Omental fat pad (tissue), 4 donors: ENCODE data around the gene RAE1. TPM values are rescaled to one million over a fixed set of nuclear protein-coding genes. Genes with fewer than 3 reads are reported as not detected.

Experiments
- ATAC-seq: fragments of 150-250 bp; one replicate; pipeline ENCODE4 v1.9.1; 2016; ENCODE audit warnings: mild to moderate bottlenecking, moderate library complexity; ENCODE audit not compliant: low FRiP score
- DNase-seq: peaks from one replicate; pipeline ENCODE4 v3.0.0-alpha.2; 2019; ENCODE audit warnings: low spot score
- total RNA-seq, 4 donors: library from RNA; depleted of rRNA; stranded (reverse); fragments of >200 nt; gene quantifications; one replicate each; pipeline ENCODE4 v1.1.0, GENCODE V29; 2016
- TF ChIP-seq, protein P1 (sequence below), 3 donors: fragments of 450-650 bp; IDR thresholded peaks; one replicate each; pipeline ENCODE4 v1.5.1; 2016 to 2017; ENCODE audit warnings: antibody characterized with exemption in 3 of 3, mild to moderate bottlenecking in 3 of 3, moderate library complexity in 2 of 3

Gene RAE1
- total RNA-seq, 4 donors from 2014 or later, result 13.9 to 32.9 (median 17.2) TPM

DNA sequence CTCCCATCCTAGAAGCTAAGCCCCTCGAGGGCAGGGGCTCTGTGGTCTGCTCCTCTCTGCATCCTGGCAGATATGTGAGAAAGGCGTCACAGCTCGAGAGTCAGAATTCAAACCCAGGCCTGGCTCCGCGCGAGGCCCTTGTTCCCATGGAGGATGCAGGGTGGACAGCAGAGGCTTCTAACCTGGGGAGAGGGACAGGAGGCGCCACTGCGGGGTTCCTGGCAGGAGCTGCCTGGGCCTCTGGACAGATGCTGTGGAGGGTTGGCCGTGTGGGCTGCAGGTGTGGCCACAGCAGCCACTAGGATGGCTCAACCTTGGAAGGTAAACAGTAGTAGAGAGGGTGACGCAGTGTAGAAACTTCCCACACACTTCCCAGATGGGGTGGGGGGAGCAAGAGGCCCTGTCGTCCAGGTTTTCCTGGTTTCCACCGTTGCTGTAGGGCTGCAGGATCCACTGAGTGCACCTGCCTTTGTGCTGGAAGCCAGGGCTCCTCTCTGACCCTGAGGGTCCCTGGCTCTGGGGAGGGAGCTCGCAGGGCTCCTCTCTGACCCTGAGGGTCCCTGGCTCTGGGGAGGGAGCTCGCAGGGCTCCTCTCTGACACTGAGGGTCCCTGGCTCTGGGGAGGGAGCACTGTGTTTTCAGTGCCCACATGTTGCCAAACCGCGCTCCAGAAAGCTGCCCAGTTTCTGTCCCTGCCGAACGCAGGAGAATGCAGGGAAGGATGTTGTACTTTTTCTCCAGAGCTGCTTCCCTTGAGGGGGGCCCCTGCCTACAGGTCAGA is 54.4 kb downstream of the RAE1 start:
- TF ChIP-seq, protein P1, sequence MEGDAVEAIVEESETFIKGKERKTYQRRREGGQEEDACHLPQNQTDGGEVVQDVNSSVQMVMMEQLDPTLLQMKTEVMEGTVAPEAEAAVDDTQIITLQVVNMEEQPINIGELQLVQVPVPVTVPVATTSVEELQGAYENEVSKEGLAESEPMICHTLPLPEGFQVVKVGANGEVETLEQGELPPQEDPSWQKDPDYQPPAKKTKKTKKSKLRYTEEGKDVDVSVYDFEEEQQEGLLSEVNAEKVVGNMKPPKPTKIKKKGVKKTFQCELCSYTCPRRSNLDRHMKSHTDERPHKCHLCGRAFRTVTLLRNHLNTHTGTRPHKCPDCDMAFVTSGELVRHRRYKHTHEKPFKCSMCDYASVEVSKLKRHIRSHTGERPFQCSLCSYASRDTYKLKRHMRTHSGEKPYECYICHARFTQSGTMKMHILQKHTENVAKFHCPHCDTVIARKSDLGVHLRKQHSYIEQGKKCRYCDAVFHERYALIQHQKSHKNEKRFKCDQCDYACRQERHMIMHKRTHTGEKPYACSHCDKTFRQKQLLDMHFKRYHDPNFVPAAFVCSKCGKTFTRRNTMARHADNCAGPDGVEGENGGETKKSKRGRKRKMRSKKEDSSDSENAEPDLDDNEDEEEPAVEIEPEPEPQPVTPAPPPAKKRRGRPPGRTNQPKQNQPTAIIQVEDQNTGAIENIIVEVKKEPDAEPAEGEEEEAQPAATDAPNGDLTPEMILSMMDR (IDR thresholded peaks at IDR 0.05), result no peak
- ATAC-seq (no peak), DNase-seq (no peak)

- TF ChIP-seq, protein P1 (IDR thresholded peaks at IDR 0.05), result no peak
- ATAC-seq (no peak), DNase-seq (no peak)
Observed at GRCh38 chr20:57407541-57407956, 56.5 kb downstream of the RAE1 start.

DNA sequence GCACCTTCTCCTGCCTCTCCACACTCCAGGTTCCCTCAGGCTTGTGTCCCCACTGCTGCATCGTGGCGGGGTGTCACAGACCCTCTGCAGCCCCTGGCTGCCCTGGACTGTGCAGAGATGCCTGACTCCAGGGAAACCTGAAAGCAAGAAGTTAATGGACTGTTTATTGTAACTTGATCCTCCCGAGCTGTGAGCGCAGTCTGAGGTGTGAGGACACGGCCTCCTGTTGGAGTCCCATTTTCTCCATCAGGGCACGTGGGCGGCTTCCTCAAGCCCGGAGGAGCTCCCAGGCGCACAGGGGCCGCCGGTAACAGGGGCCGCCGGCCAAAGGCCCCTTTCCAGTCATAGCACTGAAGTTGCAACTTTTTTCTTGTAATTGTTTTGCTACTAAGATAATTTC is 57.1 kb downstream of the RAE1 start:
- ATAC-seq (no peak), DNase-seq (no peak)
- TF ChIP-seq, protein P1 (IDR thresholded peaks at IDR 0.05), result no peak

- no peak for DNase-seq
- no peak for ATAC-seq
- TF ChIP-seq, protein P1 (IDR thresholded peaks at IDR 0.05), result no peak
Observed at GRCh38 chr20:57408536-57409233, 57.6 kb downstream of the RAE1 start.

GRCh38 chr20:57409316-57409671 is 58.2 kb downstream of the RAE1 start:
- ATAC-seq, result no peak
- TF ChIP-seq, protein P1 (IDR thresholded peaks at IDR 0.05), result no peak
- no peak for DNase-seq

GRCh38 chr20:57409672-57410397 is 58.8 kb downstream of the RAE1 start:
- DNase-seq (no peak), ATAC-seq (no peak)
- TF ChIP-seq, protein P1 (IDR thresholded peaks at IDR 0.05), result no peak
